GM12864 (cell line): Measurements from ENCODE around the gene NAPEPLD.

Source experiments
- DNase-seq: peaks from one replicate; pipeline ENCODE4 v3.0.0-alpha.2; 2011; ENCODE audit warnings: low read depth
- H3K4me3 ChIP-seq: 2 replicates; pipeline ENCODE4 v1.5.1; 2011; ENCODE audit warnings: mild to moderate bottlenecking, low read depth, low read length, control low read depth
- TF ChIP-seq, protein P1 (sequence below): IDR thresholded peaks from 2 replicates; pipeline ENCODE4 v1.5.1; 2011; ENCODE audit warnings: low read depth, mild to moderate bottlenecking, moderate library complexity, low read length, control low read depth, inconsistent platforms; ENCODE audit errors: missing control alignments

The NAPEPLD gene

DNA sequence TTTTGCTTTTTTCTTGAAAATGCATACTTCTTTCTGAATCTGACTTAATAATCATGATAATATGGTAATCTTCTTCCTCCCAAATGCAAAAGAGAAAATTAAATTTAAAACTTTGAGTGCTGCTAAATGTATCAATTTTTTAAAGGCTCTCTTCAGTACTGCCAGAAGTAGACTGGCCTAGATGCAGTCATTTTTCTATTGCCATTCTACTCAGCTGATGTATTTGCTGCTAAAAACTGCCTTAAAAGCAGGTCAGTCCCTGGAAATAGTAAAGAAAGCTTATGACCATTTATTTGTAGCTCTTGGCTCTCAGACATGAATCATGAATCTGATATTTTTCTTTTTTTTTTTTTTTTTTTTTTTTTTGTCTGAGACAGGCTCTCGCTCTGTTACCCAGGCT, 28.5 kb downstream of the NAPEPLD start:
- no peak overlapping the region for H3K4me3 ChIP-seq
- no peak for DNase-seq
- TF ChIP-seq, protein P1, sequence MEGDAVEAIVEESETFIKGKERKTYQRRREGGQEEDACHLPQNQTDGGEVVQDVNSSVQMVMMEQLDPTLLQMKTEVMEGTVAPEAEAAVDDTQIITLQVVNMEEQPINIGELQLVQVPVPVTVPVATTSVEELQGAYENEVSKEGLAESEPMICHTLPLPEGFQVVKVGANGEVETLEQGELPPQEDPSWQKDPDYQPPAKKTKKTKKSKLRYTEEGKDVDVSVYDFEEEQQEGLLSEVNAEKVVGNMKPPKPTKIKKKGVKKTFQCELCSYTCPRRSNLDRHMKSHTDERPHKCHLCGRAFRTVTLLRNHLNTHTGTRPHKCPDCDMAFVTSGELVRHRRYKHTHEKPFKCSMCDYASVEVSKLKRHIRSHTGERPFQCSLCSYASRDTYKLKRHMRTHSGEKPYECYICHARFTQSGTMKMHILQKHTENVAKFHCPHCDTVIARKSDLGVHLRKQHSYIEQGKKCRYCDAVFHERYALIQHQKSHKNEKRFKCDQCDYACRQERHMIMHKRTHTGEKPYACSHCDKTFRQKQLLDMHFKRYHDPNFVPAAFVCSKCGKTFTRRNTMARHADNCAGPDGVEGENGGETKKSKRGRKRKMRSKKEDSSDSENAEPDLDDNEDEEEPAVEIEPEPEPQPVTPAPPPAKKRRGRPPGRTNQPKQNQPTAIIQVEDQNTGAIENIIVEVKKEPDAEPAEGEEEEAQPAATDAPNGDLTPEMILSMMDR = no peak

DNA sequence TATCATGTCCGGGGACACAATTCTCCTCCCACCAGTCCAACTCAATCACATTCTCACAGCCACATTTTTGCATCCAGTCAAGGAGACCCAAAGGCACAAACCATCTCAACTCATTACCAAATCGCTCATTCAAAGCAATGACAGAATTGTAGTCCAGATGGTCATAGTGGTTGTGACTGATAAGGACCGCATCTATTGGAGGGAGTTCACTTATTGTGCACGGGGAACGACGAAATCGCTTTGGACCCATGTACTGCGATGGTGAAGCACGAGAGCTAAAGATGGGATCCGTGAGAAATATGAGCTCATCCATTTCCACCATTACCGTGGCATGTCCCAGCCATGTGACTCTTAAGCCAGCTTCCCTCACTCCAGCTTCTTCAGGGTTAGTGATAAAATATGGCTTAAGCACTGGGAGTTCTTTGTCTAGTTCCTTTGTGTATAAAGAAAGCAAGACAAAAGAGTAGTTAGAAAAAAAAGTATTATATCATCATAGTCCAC, 29.1 kb downstream of the NAPEPLD start:
- TF ChIP-seq, protein P1 = no peak
- DNase-seq = no peak
- H3K4me3 ChIP-seq = no peak overlapping the region

DNA sequence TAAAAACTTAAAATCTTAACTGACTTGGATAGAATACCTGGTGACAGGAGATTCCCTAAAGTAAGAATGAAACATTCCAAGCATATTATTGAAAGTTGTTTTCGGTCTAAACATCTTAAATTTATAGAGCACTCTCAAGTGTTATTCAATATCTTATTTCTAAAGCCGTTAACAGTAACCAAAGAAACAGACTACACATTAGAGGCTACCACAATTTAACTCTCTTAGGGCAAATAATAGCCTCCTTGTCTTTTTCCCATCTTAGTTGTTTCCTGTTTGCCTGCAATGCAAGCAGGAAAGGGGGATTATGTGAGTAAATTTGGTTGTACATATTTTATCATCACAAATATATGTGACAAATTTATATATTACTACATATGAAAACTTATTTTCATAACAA, 31.4 kb downstream of the NAPEPLD start:
- no peak overlapping the region for H3K4me3 ChIP-seq
- TF ChIP-seq, protein P1 = no peak
- no peak for DNase-seq

DNA sequence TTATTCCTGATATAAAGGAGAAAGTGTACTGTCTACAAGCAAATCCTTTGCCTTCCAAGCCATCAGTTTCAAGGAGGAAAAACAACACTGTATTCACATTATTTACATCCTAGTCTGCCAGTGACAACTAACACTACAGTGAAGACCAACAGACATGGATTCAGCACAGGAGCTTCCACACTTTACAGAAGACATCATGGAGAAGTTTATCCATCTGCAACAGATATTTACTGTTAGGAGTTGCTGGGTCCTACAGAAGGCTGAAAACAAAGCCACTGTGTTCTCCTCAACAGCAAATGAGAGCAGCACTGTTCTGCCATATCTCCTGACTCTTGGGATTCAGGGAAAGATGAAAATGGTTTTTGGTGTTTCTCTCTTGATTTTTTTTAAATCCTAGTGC, 31.9 kb downstream of the NAPEPLD start:
- DNase-seq = no peak
- TF ChIP-seq, protein P1 = no peak
- no peak overlapping the region for H3K4me3 ChIP-seq

DNA sequence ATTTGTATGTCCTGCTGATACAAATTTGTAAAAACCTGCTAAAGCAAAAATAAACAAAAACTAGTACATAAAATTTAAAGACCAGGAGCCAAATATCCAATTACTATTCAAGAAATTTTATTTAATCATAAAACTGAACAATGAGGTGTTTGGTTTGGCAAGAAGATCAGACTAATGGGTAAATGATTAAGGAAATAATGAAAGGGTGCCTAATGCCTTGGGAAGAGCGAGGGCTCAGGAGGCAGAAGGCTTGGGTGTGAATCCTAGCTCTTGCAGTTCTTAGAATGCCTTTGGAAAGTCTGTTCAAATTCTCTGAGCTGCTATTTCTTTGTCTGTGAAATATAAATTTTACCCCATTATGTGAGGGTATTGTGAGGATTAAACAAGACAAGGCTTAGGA, 32.4 kb downstream of the NAPEPLD start:
- H3K4me3 ChIP-seq = no peak overlapping the region
- DNase-seq = no peak
- TF ChIP-seq, protein P1 = no peak

DNA sequence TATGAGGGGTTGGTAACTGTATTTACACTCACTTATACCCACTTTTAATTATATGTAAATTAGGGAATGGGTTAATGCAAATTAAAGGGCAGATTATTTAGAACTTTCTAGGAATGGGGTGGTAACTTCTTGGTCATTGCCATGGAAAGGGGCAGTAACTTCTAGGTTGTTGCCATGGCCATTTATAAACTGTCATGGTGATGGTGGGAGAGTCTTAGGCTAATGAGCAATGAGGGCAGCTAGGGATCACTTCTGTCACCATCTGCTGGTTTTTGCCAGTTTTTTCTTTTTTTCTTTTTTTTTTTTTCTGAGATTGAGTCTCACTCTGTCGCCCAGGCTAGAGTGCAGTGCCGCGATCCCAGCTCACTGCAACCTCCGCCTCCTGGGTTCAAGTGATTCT, 33.1 kb downstream of the NAPEPLD start:
- H3K4me3 ChIP-seq = no peak overlapping the region
- DNase-seq = no peak
- TF ChIP-seq, protein P1 = no peak

DNA sequence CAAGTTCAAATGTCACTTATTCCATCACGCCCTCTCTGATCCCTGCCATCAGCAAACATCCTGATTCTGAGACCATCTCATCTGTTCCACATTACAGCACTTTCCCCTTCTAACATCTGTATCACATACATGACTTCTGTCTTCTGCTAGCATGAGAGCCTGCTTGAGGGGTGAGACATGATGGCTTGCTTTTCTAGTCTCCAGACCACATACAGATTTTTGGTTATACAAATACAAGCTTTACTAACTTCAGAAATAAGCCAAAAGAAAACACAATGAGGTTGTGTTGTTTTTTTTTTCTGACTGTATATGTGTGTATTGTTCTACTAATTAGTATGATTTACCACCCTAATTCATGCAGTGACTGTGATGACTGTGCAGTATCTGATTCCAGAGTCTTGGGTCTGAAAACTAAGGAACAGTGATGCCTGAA, 34.3 kb downstream of the NAPEPLD start:
- TF ChIP-seq, protein P1 = no peak
- no peak for DNase-seq

More for the DNA sequence above, 34.3 kb downstream of the NAPEPLD start:
- H3K4me3 ChIP-seq = no peak overlapping the region
